HG03196 (cell line): ENCODE data around the gene USP25.

Experiments
- ATAC-seq: cut with Tn5 transposase; IDR thresholded peaks from one replicate; pipeline ENCODE4 v1.9.1; 2021; ENCODE audit not compliant: unreplicated experiment

The USP25 gene

GRCh38 chr21:15853126-15853525 is 123.3 kb downstream of the USP25 start:
- no peak for ATAC-seq

GRCh38 chr21:15856813-15857212 is 127.0 kb downstream of the USP25 start:
- no peak for ATAC-seq

- no peak for ATAC-seq
These were observed 128.0 kb downstream of the USP25 start for GRCh38 chr21:15857740-15858139.

- ATAC-seq = no peak
These were observed 130.8 kb downstream of the USP25 start for GRCh38 chr21:15860541-15860940.

- ATAC-seq = no peak
These were observed 139.2 kb downstream of the USP25 start for GRCh38 chr21:15868940-15869339.

- no peak for ATAC-seq
These were observed 141.0 kb downstream of the USP25 start for GRCh38 chr21:15870819-15871218.

GRCh38 chr21:15872236-15872635 is 142.5 kb downstream of the USP25 start:
- ATAC-seq = no peak

- ATAC-seq = no peak
These were observed 144.8 kb downstream of the USP25 start for GRCh38 chr21:15874615-15875014.

- ATAC-seq = no peak
These were observed 145.5 kb downstream of the USP25 start for GRCh38 chr21:15875286-15875685.

- ATAC-seq = no peak
These were observed 164.1 kb downstream of the USP25 start for GRCh38 chr21:15893902-15894301.

GRCh38 chr21:15894596-15894995 is 164.8 kb downstream of the USP25 start:
- ATAC-seq = no peak

GRCh38 chr21:15895142-15896106 is 165.6 kb downstream of the USP25 start:
- no peak for ATAC-seq

- no peak for ATAC-seq
These were observed 166.7 kb downstream of the USP25 start for GRCh38 chr21:15896501-15896900.

GRCh38 chr21:15904389-15904788 is 174.6 kb downstream of the USP25 start:
- no peak for ATAC-seq

GRCh38 chr21:15908187-15908586 is 178.4 kb downstream of the USP25 start:
- ATAC-seq = no peak

GRCh38 chr21:15928196-15928595 is 198.4 kb downstream of the USP25 start:
- no peak for ATAC-seq

GRCh38 chr21:15928686-15929425 is 199.1 kb downstream of the USP25 start:
- ATAC-seq = no peak

GRCh38 chr21:15929536-15929935 is 199.8 kb downstream of the USP25 start:
- ATAC-seq = no peak
